Measurements from ENCODE around the gene C2CD2L. TPM values are rescaled to one million over a fixed set of nuclear protein-coding genes. Genes with fewer than 3 reads are reported as not detected.
"Not testable (repeated sequence)": the region's sequence is repeated elsewhere in the genome, so short reads cannot be mapped to it uniquely, and the experiment has no call there.

Gene C2CD2L
- polyA plus RNA-seq, 4 donors, result 10.3 to 15.6 (median 11.3) TPM

- no peak for DNase-seq (ENCODE audit: low read depth in 4 of 4, low spot score in 3 of 4)
These were observed 42.1 kb downstream of the C2CD2L start, which contains the start of gene ABCG4 for GRCh38 chr11:119149018-119149785. Gene ABCG4, plus strand, starts transcription at chr11:119149052. Its CDS starts 914 bp downstream, at chr11:119149966.

GRCh38 chr11:119149786-119150275 lies 42.7 kb downstream of the C2CD2L start:
- DNase-seq (ENCODE audit: low read depth in 4 of 4, low spot score in 3 of 4), result no peak

- DNase-seq (ENCODE audit: low read depth in 4 of 4, low spot score in 3 of 4), result no peak
These were observed 44.9 kb downstream of the C2CD2L start for GRCh38 chr11:119152043-119152442.

GRCh38 chr11:119152604-119153003 lies 45.5 kb downstream of the C2CD2L start:
- DNase-seq (ENCODE audit: low read depth in 4 of 4, low spot score in 3 of 4), result no peak

GRCh38 chr11:119153049-119153818 lies 46.1 kb downstream of the C2CD2L start:
- no peak for DNase-seq (ENCODE audit: low read depth in 4 of 4, low spot score in 3 of 4)

- DNase-seq (ENCODE audit: low read depth in 4 of 4, low spot score in 3 of 4), result no peak
These were observed 47.0 kb downstream of the C2CD2L start for GRCh38 chr11:119154178-119154577.

GRCh38 chr11:119155733-119156492 lies 48.8 kb downstream of the C2CD2L start:
- no peak for DNase-seq (ENCODE audit: low read depth in 4 of 4, low spot score in 3 of 4)

- DNase-seq (ENCODE audit: low read depth in 4 of 4, low spot score in 3 of 4), result no peak
These were observed 49.4 kb downstream of the C2CD2L start for GRCh38 chr11:119156496-119156895.

GRCh38 chr11:119157063-119157462 lies 49.9 kb downstream of the C2CD2L start:
- DNase-seq (ENCODE audit: low read depth in 4 of 4, low spot score in 3 of 4), result no peak

GRCh38 chr11:119158467-119158866 lies 51.3 kb downstream of the C2CD2L start:
- no peak for DNase-seq (ENCODE audit: low read depth in 4 of 4, low spot score in 3 of 4)

GRCh38 chr11:119160151-119160550 lies 53.0 kb downstream of the C2CD2L start:
- DNase-seq (ENCODE audit: low read depth in 4 of 4, low spot score in 3 of 4), result no peak

- DNase-seq (ENCODE audit: low read depth in 4 of 4, low spot score in 3 of 4), result no peak
These were observed 54.7 kb downstream of the C2CD2L start for GRCh38 chr11:119161871-119162270.

- peak in 1 of 4 donors; percentile 47 for DNase-seq (ENCODE audit: low read depth in 4 of 4, low spot score in 3 of 4)
These were observed 59.4 kb downstream of the C2CD2L start for GRCh38 chr11:119166368-119167076.

- DNase-seq (ENCODE audit: low read depth in 4 of 4, low spot score in 3 of 4), result not testable (repeated sequence)
These were observed 59.9 kb downstream of the C2CD2L start for GRCh38 chr11:119167077-119167458.

- no peak for DNase-seq (ENCODE audit: low read depth in 4 of 4, low spot score in 3 of 4)
These were observed 60.8 kb downstream of the C2CD2L start for GRCh38 chr11:119167933-119168332.

Other genes starting within 250 kb of the C2CD2L start
- gene CXCR5, start 223.5 kb upstream of the C2CD2L start, polyA plus RNA-seq (ENCODE audit: insufficient read length in 4 of 4), result under 1 TPM in 1 of 4 donors, not detected in 3; 0.03 TPM
- 10 to 100 TPM; 27.7 to 70.4 (median 33.7) TPM for gene BCL9L, start 181.4 kb upstream of the C2CD2L start, polyA plus RNA-seq (ENCODE audit: insufficient read length in 4 of 4)
- gene UPK2, start 151.0 kb upstream of the C2CD2L start, polyA plus RNA-seq (ENCODE audit: insufficient read length in 4 of 4), result 10 to 100 TPM in 2 of 4 donors, 1 to 10 TPM in 1, under 1 TPM in 1; 0.52 to 56.1 (median 19.2) TPM
- gene FOXR1, start 135.6 kb upstream of the C2CD2L start, polyA plus RNA-seq (ENCODE audit: insufficient read length in 4 of 4), result not detected
- gene CENATAC, start 109.2 kb upstream of the C2CD2L start, polyA plus RNA-seq (ENCODE audit: insufficient read length in 4 of 4), result 10 to 100 TPM; 14.9 to 41.6 (median 21.0) TPM
- 1,000 to 10,000 TPM; 1,003 to 1,136 (median 1,061) TPM for gene RPS25, start 89.0 kb upstream of the C2CD2L start, polyA plus RNA-seq (ENCODE audit: insufficient read length in 4 of 4)
- gene TRAPPC4, start 88.6 kb upstream of the C2CD2L start, polyA plus RNA-seq (ENCODE audit: insufficient read length in 4 of 4), result 100 to 1,000 TPM in 2 of 4 donors, 10 to 100 TPM in 2; 55.5 to 127 (median 110) TPM
- gene SLC37A4, start 76.5 kb upstream of the C2CD2L start, polyA plus RNA-seq (ENCODE audit: insufficient read length in 4 of 4), result 100 to 1,000 TPM in 1 of 4 donors, 10 to 100 TPM in 3; 13.9 to 108 (median 84.4) TPM
- 100 to 1,000 TPM in 3 of 4 donors, 10 to 100 TPM in 1; 73.5 to 124 (median 116) TPM for gene HYOU1, start 50.1 kb upstream of the C2CD2L start, polyA plus RNA-seq (ENCODE audit: insufficient read length in 4 of 4)
- gene VPS11, start 39.5 kb upstream of the C2CD2L start, polyA plus RNA-seq (ENCODE audit: insufficient read length in 4 of 4), result 10 to 100 TPM; 45.9 to 67.0 (median 52.1) TPM
- gene HMBS, start 22.5 kb upstream of the C2CD2L start, polyA plus RNA-seq (ENCODE audit: insufficient read length in 4 of 4), result 10 to 100 TPM; 24.6 to 31.6 (median 26.2) TPM
- 10 to 100 TPM; 46.0 to 68.5 (median 62.1) TPM for gene DPAGT1, start 5.5 kb upstream of the C2CD2L start, polyA plus RNA-seq (ENCODE audit: insufficient read length in 4 of 4)
- 10 to 100 TPM; 21.3 to 44.1 (median 26.5) TPM for gene HINFP, start 14.2 kb downstream of the C2CD2L start, polyA plus RNA-seq (ENCODE audit: insufficient read length in 4 of 4)
- 1 to 10 TPM in 2 of 4 donors, under 1 TPM in 2; 0.63 to 1.2 (median 0.88) TPM for gene ABCG4, start 41.7 kb downstream of the C2CD2L start, polyA plus RNA-seq (ENCODE audit: insufficient read length in 4 of 4)
- 10 to 100 TPM in 3 of 4 donors, 1 to 10 TPM in 1; 7.8 to 12.6 (median 10.2) TPM for gene NLRX1, start 61.4 kb downstream of the C2CD2L start, polyA plus RNA-seq (ENCODE audit: insufficient read length in 4 of 4)
- 10 to 100 TPM in 3 of 4 donors, under 1 TPM in 1; 0.35 to 18.2 (median 12.8) TPM for gene NHERF4, start 78.1 kb downstream of the C2CD2L start, polyA plus RNA-seq (ENCODE audit: insufficient read length in 4 of 4)
- 10 to 100 TPM; 15.5 to 22.3 (median 20.4) TPM for gene CBL, start 99.0 kb downstream of the C2CD2L start, polyA plus RNA-seq (ENCODE audit: insufficient read length in 4 of 4)
- 10 to 100 TPM; 48.9 to 77.2 (median 53.0) TPM for gene MCAM, start 209.8 kb downstream of the C2CD2L start, polyA plus RNA-seq (ENCODE audit: insufficient read length in 4 of 4)
- 10 to 100 TPM; 28.4 to 34.5 (median 30.9) TPM for gene RNF26, start 227.2 kb downstream of the C2CD2L start, polyA plus RNA-seq (ENCODE audit: insufficient read length in 4 of 4)
- gene C1QTNF5, start 233.5 kb downstream of the C2CD2L start, polyA plus RNA-seq (ENCODE audit: insufficient read length in 4 of 4), result 10 to 100 TPM; 20.5 to 34.3 (median 25.3) TPM
- gene MFRP, start 239.4 kb downstream of the C2CD2L start, polyA plus RNA-seq (ENCODE audit: insufficient read length in 4 of 4), result not detected